Measurements from ENCODE around the gene CES3.

- TF ChIP-seq POLR2A (IDR thresholded peaks at IDR 0.05) (no peak), CTCF (IDR thresholded peaks at IDR 0.05) (no peak), POLR2AphosphoS5 (IDR thresholded peaks at IDR 0.05) (no peak), EP300 (IDR thresholded peaks at IDR 0.05) (no peak)
Measured at GRCh38 chr16:67017421-67017750, 56.3 kb downstream of the CES3 start.

Measured in upper lobe of left lung (tissue), 4 donors.